Inflammatory macrophage treated with lipopolysaccharide for 1 hour (primary cell): ENCODE results near the gene MT1X.
"Not testable (repeated sequence)": the region's sequence is repeated elsewhere in the genome, so short reads cannot be mapped to it uniquely, and the experiment has no call there.

Experiments
- DNase-seq, 2 donors: peaks; one replicate each; pipeline ENCODE4 v3.0.0-alpha.2; 2020 to 2022

The MT1X gene

DNA sequence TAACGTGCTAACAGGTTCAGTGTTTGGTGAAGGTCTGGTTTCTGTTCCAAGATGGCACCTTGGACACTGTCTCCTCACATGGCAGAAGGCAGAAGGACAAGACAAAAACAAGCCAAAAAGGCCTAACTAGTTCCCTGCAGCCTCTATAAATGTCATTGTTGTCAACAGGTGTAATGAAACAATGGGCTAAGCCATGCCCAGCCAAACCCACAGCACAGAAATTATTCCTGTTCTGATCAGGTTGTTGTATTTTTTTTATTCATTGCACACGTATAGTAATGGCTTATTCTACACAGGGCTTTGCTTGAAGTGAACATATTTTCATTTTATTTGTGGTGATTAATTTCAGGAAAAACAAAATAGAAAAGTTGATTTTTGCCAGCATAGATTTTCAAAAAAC, 31.5 kb downstream of the MT1X start:
- DNase-seq, result no peak

DNA sequence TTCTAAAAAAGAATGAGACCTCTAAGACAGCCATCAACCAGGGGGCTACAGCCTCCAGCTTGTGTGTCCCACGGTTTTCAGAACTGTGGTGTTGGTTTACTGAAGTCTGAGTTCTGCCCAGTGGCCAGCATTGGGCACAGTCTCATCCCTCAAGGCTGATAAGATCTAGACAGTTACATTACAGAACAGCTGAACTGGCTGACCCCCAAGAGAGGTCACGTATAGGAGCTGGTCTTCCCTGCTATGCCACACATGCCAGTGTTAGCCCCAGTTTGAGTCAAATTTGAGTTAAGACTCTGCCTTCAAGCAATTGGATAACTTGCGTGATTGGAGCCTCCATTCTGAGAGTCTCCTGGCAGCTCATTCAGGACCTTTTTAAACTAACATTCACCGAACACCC, 32.9 kb downstream of the MT1X start:
- no peak for DNase-seq

GRCh38 chr16:56716761-56717160, 34.5 kb downstream of the MT1X start:
- no peak for DNase-seq

DNA sequence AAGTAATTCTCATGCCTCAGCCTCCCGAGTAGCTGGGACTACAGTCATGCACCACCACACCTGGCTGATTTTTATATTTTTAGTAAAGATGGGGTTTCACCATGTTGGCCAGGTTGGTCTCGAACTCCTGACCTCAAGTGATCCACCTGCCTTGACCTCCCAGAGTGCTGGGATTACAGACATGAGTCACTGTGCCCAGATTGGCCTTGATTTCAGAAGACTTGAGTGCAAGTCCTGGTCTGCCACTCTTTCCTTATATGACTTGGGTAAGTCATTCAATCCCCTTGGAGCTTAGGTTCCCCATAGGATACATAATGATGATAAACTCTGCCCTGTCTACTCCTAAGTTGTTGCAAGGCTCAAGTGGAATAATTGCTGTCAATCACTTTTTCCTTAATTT, 35.3 kb downstream of the MT1X start:
- not testable (repeated sequence) for DNase-seq

DNA sequence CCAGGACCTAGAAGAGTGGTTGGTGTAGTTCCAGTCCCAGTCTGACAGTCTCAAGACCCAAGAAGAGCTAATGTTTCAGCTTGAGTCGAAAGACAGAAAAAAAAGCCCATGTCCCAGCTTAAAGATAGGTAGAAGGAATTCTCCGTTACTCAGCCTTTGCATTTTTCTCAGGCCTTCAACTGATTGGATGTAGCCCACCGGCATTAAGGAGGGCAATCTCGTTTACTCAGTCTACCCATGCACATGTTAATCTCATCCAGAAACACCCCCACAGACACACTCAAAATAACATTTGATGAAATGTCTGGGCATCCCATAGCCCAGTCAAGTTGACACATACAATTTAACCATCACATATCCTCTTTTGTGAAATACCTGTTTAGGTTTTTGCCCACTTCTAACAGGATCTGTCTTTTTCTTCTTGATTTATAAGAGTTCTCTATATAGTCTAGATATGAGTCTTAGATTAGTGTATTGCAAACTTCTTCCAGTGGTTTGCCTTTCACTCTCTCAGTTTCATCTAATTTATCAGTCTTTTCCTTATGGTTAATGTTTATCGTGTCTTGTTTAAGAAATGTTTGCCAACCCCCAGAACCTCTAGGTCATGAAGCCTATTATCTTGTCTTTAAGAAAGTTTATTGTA, 40.1 kb downstream of the MT1X start:
- no peak for DNase-seq

DNA sequence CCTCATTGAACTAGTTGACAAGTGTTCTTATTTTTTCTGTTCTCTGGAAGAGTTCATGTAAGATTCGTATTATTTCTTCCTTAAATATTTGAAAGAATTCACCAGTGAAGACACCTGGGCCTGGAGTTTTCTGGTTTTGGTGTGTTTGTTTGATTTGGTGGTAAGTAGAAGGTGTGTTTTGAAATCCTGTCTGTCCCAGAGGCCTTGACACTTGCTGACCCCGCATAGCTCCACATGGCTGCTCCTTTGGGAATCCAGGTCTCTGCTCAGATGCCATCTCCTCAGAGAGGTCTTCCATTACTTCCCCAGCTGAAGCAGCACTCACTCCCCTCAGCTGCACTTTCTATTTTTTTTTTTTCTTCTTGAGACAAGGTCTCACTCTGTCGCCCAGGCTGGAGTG, 41.9 kb downstream of the MT1X start:
- no peak for DNase-seq

DNA sequence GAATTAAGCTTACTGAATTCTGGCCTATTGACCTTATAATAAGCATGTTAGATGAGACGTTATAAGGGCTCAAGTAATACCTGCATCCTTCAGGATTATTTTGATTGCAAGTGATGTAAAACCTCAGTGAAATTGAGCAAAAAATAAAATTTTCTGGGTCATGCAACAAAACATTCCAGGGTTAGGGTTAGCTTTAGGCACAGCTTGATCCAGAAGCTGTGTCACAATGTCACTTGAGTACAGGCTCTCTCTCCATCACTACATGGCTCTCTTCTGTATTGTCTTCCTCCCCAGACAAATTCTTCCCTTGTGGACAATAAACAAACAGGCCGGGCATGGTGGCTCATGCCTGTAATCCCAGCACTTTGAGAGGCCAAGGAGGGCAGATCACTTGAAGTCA, 44.0 kb downstream of the MT1X start:
- no peak for DNase-seq

DNA sequence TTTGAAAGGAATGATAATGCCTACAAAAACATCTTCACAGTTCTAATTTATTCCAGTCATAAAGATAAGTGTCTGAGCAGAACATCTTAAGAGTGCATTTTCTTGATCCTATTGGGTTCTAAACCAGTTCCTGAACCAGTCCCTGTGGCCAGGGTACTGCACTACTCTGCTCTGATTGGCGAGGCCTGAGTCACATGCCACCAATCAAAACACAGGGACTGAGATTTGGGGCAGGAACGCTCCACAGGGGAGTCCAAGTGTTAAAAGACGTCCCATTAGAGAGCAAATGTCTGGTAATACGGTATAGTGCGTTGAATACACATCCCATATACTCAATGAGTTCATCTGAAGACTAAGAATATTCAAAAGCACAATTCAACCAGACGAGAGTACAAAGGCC, 44.7 kb downstream of the MT1X start:
- no peak for DNase-seq

DNA sequence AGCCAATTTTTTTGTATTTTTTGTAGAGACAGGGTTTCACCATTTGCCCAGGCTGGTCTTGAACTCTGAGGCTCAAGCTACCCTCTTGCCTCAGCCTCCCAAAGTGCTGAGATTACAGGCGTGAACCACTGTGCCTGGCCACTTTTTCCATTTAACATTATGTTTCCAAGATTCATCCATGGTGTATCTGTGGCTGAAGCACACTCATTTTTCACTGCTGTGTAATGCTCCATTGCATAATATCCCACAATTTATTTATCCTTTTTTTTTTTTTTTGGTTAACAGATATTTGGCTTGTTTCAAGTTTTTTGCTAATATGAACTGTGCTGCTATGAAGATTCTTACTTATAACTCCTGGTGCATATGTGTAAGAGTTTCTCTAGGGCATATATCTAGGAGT, 45.8 kb downstream of the MT1X start:
- DNase-seq, result no peak

DNA sequence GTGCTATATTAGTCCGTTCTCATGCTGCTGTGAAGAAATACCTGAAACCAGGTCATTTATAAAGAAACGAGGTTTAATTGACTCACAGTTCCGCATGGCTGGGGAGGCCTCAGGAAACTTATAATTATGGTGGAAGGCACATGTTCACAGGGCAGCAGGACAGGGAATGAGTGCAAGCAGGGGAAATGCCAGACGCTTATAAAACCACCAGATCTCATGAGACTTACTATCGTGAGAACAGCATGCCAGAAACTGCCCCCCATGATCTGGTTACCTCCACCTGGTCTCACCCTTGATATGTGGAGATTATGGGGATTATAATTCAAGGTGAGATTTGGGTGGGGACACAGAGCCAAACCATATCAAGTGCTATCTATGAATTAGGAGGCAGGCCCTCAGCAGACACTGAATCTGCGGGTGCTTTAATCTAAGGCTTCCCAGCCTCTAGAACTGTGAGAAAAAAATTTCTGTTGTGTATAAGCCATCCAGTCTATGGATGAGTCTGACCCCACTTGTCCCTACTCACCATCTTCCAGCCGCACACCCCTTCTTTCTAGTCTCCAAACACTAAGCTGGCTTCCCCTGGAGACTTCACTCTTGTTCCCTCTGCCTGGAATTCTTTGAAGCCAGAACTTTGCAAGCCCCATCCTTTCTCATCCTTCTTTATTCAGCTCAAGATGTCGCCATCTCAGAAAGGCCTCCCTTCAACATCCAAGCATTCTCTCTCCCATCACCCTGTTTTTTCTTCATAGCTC, 46.9 kb downstream of the MT1X start:
- DNase-seq, result no peak

GRCh38 chr16:56729735-56730662, 47.7 kb downstream of the MT1X start, which contains the start of gene NUP93:
NUP93 (plus strand) TSS chr16:56730129; CDS start chr16:56748248, 18,119 bp downstream.
- peak; percentile 87 to 90 for DNase-seq

GRCh38 chr16:56732366-56732765, 50.1 kb downstream of the MT1X start:
- DNase-seq, result no peak

- peak; percentile 82 to 91 for DNase-seq
These were observed 50.6 kb downstream of the MT1X start for GRCh38 chr16:56732832-56733231.
